GM23338 (cell line): ENCODE data around the gene PIGN. TPM values are rescaled to one million over a fixed set of nuclear protein-coding genes. Genes with fewer than 3 reads are reported as not detected.

Experiments used
- ATAC-seq: fragments of 200-7000 bp; cut with Tn5 transposase; 3 replicates; pipeline ENCODE4 v1.9.1; 2020
- DNase-seq: peaks from one replicate; pipeline ENCODE4 v3.0.0-alpha.2; 2015; ENCODE audit warnings: low spot score
- H2AFZ ChIP-seq: fragments of 200-600 bp; sonication (generic); 2 replicates; pipeline ENCODE4 v1.8.0; 2016; ENCODE audit warnings: antibody characterized with exemption, mild to moderate bottlenecking, moderate library complexity
- H3F3A ChIP-seq: fragments of 200-600 bp; sonication (generic); replicated peaks from 2 replicates; pipeline ENCODE4 v1.8.0; 2017; ENCODE audit warnings: antibody characterized with exemption, mixed run types, low read depth
- H3K27ac ChIP-seq: fragments of 200-600 bp; sonication (generic); 2 replicates; pipeline ENCODE4 v1.6.1; 2016; ENCODE audit warnings: low read depth
- H3K27me3 ChIP-seq: fragments of 200-600 bp; sonication (generic); 2 replicates; pipeline ENCODE4 v1.8.0; 2016; ENCODE audit warnings: mild to moderate bottlenecking, mixed run types, moderate library complexity; ENCODE audit not compliant: insufficient read depth
- H3K36me3 ChIP-seq: fragments of 200-600 bp; sonication (generic); 2 replicates; pipeline ENCODE4 v1.8.0; 2016; ENCODE audit warnings: mild to moderate bottlenecking; ENCODE audit not compliant: insufficient read depth
- H3K4me1 ChIP-seq: fragments of 200-600 bp; sonication (generic); 2 replicates; pipeline ENCODE4 v1.8.0; 2016; ENCODE audit warnings: mild to moderate bottlenecking, moderate library complexity; ENCODE audit not compliant: insufficient read depth
- H3K4me2 ChIP-seq: fragments of 200-600 bp; sonication (generic); 2 replicates; pipeline ENCODE4 v1.7.1; 2017; ENCODE audit warnings: mixed run types
- H3K4me3 ChIP-seq: fragments of 200-600 bp; sonication (generic); 2 replicates; pipeline ENCODE4 v1.6.1; 2016; ENCODE audit warnings: mixed run types
- H3K79me2 ChIP-seq: fragments of 200-600 bp; sonication (generic); replicated peaks from 2 replicates; pipeline ENCODE4 v1.8.0; 2017; ENCODE audit warnings: mild to moderate bottlenecking; ENCODE audit not compliant: insufficient read depth
- H3K9me2 ChIP-seq: fragments of 200-600 bp; sonication (generic); 2 replicates; pipeline ENCODE4 v1.8.0; 2017; ENCODE audit not compliant: insufficient read depth
- H4K20me1 ChIP-seq: fragments of 200-600 bp; sonication (generic); replicated peaks from 2 replicates; pipeline ENCODE4 v1.8.0; 2017; ENCODE audit warnings: mild to moderate bottlenecking; ENCODE audit not compliant: insufficient read depth
- H3K27ac Mint-ChIP-seq: 2 replicates; pipeline ENCODE4 v1.8.0; 2020; ENCODE audit warnings: inconsistent platforms, mild to moderate bottlenecking, moderate library complexity, mixed read lengths
- H3K27me3 Mint-ChIP-seq: 3 replicates; pipeline ENCODE4 v1.8.0; 2022; ENCODE audit warnings: low read depth, mild to moderate bottlenecking, moderate library complexity, mixed read lengths, inconsistent platforms; ENCODE audit not compliant: insufficient read depth, poor library complexity
- H3K36me3 Mint-ChIP-seq: 3 replicates; pipeline ENCODE4 v1.8.0; 2021; ENCODE audit warnings: low read depth, mild to moderate bottlenecking, inconsistent platforms, moderate library complexity, mixed read lengths
- H3K4me1 Mint-ChIP-seq: 3 replicates; pipeline ENCODE4 v1.8.0; 2020; ENCODE audit warnings: mild to moderate bottlenecking, inconsistent platforms, mixed read lengths
- H3K4me3 Mint-ChIP-seq: 3 replicates; pipeline ENCODE4 v1.8.0; 2021; ENCODE audit warnings: moderate library complexity, mild to moderate bottlenecking, inconsistent platforms, mixed read lengths
- H3K9me3 Mint-ChIP-seq: 3 replicates; pipeline ENCODE4 v1.8.0; 2020; ENCODE audit warnings: moderate library complexity, mild to moderate bottlenecking, inconsistent platforms, mixed read lengths
- CTCF ChIP-seq, 2 experiments: fragments of 200-600 bp in 1 of 2; sonication (generic) in 1 of 2; conservative IDR thresholded peaks; 2 replicates each; pipeline versions ENCODE4 v1.5.1 to v1.6.1; 2016 to 2017; ENCODE audit warnings: antibody characterized with exemption in 2 of 2, low read depth in 2 of 2, mild to moderate bottlenecking in 2 of 2, moderate library complexity in 1 of 2
- EZH2 ChIP-seq: fragments of 200-600 bp; sonication (generic); IDR thresholded peaks from one replicate; pipeline ENCODE4 v1.8.0; 2017; ENCODE audit warnings: antibody characterized with exemption, mild to moderate bottlenecking, low read depth; ENCODE audit not compliant: unreplicated experiment
- NANOG ChIP-seq: IDR thresholded peaks from 2 replicates; pipeline ENCODE4 v1.6.1; 2016; ENCODE audit warnings: antibody characterized with exemption, borderline replicate concordance
- REST ChIP-seq: IDR thresholded peaks from one replicate; pipeline ENCODE4 v1.6.1; 2018; ENCODE audit warnings: antibody characterized with exemption; ENCODE audit not compliant: unreplicated experiment
- STAT1 ChIP-seq: IDR thresholded peaks from one replicate; pipeline ENCODE4 v1.6.1; 2016; ENCODE audit warnings: antibody characterized with exemption; ENCODE audit not compliant: unreplicated experiment
- ZNF114 ChIP-seq: fragments of 250-450 bp; sonication (Bioruptor Pico); IDR thresholded peaks from 2 replicates; pipeline ENCODE4 v1.5.0; 2020; ENCODE audit warnings: mild to moderate bottlenecking, moderate library complexity
- ZNF331 ChIP-seq: fragments of 250-450 bp; sonication (Bioruptor Pico); IDR thresholded peaks from 2 replicates; pipeline ENCODE4 v1.5.0; 2020; ENCODE audit warnings: low read depth, mild to moderate bottlenecking, moderate library complexity
- polyA plus RNA-seq: library from polyadenylated mRNA; unstranded; fragments of >200 nt; fragmentation: Nextera tagmentation; extraction: Ambion mirVana; gene quantifications from 2 replicates; pipeline ENCODE4 v1.2.1, GENCODE V29; 2016
- total RNA-seq: library from RNA; depleted of rRNA; stranded (reverse); fragments of >200 nt; shearing (Covaris generic); gene quantifications from 2 replicates; pipeline ENCODE4 v1.2.3, GENCODE V29; 2014

PIGN gene
- total and polyA plus RNA-seq, 2 experiments from 2014 or later = 9.4 to 33.0 TPM

- Histone ChIP-seq H2AFZ (no peak overlapping the region), H3K4me2 (no peak overlapping the region), H3K27ac (no peak overlapping the region), H3F3A (no peaks in the 10 kb centered on the region), H3K36me3 (peaks cover 3% of the 10 kb centered on the region; the same call in 1 of the 2 replicates), H3K79me2 (no peaks in the 10 kb centered on the region), H3K9me2 (no peaks in the 10 kb centered on the region), H4K20me1 (no peaks in the 10 kb centered on the region), H3K4me1 (no peaks in the 10 kb centered on the region), H3K4me3 (no peak overlapping the region), H3K27me3 (no peaks in the 10 kb centered on the region)
- peak; percentile 75 for DNase-seq
- peak; percentile 41; the same call in 1 of the 3 replicates for ATAC-seq
- no peaks in the 10 kb centered on the region for H3K36me3 Mint-ChIP-seq
- H3K4me1 Mint-ChIP-seq = peaks cover 3% of the 10 kb centered on the region; the same call in 2 of the 3 replicates
- H3K27ac Mint-ChIP-seq = no peak overlapping the region
- no peaks in the 10 kb centered on the region for H3K27me3 Mint-ChIP-seq
- no peak overlapping the region for H3K4me3 Mint-ChIP-seq
- TF ChIP-seq ZNF114 (CRISPR knock-in tag) (no peak), STAT1 (no peak), CTCF (conservative IDR thresholded peaks at IDR 0.05; ENCODE audit: low read depth in 2 of 2) (peak; percentile 86 to 100)
- no peaks in the 10 kb centered on the region for H3K9me3 Mint-ChIP-seq
Observed at GRCh38 chr18:62131301-62131909, 55.5 kb downstream of the PIGN start.

- Histone ChIP-seq H3F3A (no peaks in the 10 kb centered on the region), H3K4me2 (no peak overlapping the region), H4K20me1 (no peaks in the 10 kb centered on the region), H3K27me3 (no peaks in the 10 kb centered on the region), H3K4me3 (no peak overlapping the region), H3K27ac (no peak overlapping the region), H3K9me2 (no peaks in the 10 kb centered on the region), H3K79me2 (no peaks in the 10 kb centered on the region), H3K4me1 (no peaks in the 10 kb centered on the region), H3K36me3 (no peaks in the 10 kb centered on the region), H2AFZ (no peak overlapping the region)
- Mint-ChIP-seq H3K4me1 (peaks cover 6% of the 10 kb centered on the region; the same call in 2 of the 3 replicates), H3K27me3 (no peaks in the 10 kb centered on the region), H3K9me3 (no peaks in the 10 kb centered on the region), H3K4me3 (no peak overlapping the region), H3K27ac (no peak overlapping the region), H3K36me3 (no peaks in the 10 kb centered on the region)
- no peak for TF ChIP-seq NANOG
- no peak for TF ChIP-seq CTCF (conservative IDR thresholded peaks at IDR 0.05; ENCODE audit: low read depth in 2 of 2)
- TF ChIP-seq REST = no peak
- no peak for TF ChIP-seq ZNF331 (CRISPR knock-in tag)
- TF ChIP-seq ZNF114 (CRISPR knock-in tag) = no peak
- no peak for TF ChIP-seq EZH2
- DNase-seq (no peak), ATAC-seq (no peak)
Observed at GRCh38 chr18:62128157-62128556, 58.7 kb downstream of the PIGN start.
